Measurements from ENCODE around the gene ABO. TPM values are rescaled to one million over a fixed set of nuclear protein-coding genes. Genes with fewer than 3 reads are reported as not detected.
"Not testable (repeated sequence)": the region's sequence is repeated elsewhere in the genome, so short reads cannot be mapped to it uniquely, and the experiment has no call there.

The ABO gene
- total RNA-seq, 2 experiments from 2014 or later = not detected

DNA sequence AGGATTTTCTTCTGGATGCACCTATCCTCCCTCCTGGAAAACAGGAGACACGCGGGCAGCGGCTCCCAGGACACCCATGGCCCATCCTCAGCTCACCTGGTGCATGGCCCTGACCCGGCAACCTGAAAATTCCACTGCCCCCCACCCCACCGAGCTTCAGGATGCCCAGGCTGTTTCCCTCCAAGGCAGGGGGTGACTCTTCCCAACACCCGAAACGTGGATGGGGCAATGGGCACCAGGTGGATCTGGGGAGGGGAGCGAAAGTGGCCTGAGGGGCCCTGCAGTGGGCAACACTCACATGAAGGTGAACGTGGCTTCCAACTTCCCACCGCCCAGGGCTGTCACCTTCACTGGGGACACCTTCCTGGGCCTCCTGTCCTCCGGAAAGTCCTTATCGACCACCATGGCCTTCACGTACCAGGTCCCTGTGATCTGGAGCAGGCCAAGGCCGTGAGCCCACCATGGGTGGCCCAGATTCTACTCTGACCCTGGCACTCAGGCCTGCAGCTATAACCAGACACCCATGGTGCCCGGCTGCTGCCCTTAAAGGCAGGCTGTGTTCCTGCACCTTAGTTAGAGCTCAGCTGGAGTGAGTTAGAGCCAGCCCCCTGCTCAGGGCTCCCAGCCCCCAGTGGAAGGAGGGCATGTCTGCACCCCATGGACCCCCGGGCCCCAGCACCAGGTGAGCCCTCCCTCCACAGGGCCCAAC lies 66.7 kb downstream of the ABO start:
- H3K27ac Mint-ChIP-seq; ATAC-seq; intact Hi-C loops (cut with micrococcal nuclease); H3K4me1 Mint-ChIP-seq (ENCODE audit: low read depth); DNase-seq; CTCF ChIA-PET; H3K4me3 Mint-ChIP-seq; H3K36me3 Mint-ChIP-seq (ENCODE audit: low read depth); H3K9me3 Mint-ChIP-seq; POLR2A ChIA-PET; H3K27me3 Mint-ChIP-seq: not testable (repeated sequence)

DNA sequence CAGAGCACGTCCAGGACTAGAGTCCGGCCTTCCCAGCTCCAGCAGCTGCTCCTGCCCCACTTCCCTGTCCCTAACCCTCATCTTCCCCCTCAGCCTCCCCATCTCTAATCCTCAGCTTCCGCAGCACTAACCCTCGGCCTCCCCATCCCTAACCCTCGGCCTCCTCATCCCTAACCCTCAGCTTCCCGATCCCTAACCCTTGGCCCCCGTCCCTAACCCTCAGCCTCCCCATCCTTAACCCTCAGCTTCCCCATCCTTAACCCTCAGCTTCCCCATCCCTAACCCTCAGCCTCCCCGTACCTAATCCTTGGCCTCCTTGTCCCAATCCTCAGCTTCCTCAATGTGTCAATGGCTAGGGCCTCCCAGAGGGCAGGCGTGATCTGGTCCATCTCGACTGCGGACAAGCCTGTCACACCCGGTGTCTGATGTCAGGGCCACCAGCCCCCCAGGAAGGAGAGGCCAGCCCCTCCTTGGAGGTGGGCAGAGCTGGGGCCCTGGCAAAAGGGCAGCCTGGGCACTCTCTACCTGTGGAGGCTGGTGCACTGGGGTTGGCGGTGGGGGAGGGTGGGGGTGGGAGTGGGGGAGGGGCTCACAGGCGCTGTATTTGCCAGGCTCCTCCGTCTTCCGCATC lies 67.3 kb downstream of the ABO start:
- DNase-seq (no peak), ATAC-seq (no peak)
- Mint-ChIP-seq H3K4me3 (no peak overlapping the region), H3K27ac (no peak overlapping the region), H3K9me3 (no peaks in the 10 kb centered on the region), H3K4me1 (ENCODE audit: low read depth) (no peaks in the 10 kb centered on the region), H3K36me3 (ENCODE audit: low read depth) (no peaks in the 10 kb centered on the region), H3K27me3 (peaks cover 7% of the 10 kb centered on the region)
- ChIA-PET POLR2A (no interaction called here), CTCF (interaction anchor here (1.3 to 1.4 kb wide), 2 partner anchors 27 to 31 kb away, joined by 3 read pairs; no protein-coding TSS in a partner anchor)
- intact Hi-C loops (cut with micrococcal nuclease) = no loop called here
- TF ChIP-seq, protein P1, sequence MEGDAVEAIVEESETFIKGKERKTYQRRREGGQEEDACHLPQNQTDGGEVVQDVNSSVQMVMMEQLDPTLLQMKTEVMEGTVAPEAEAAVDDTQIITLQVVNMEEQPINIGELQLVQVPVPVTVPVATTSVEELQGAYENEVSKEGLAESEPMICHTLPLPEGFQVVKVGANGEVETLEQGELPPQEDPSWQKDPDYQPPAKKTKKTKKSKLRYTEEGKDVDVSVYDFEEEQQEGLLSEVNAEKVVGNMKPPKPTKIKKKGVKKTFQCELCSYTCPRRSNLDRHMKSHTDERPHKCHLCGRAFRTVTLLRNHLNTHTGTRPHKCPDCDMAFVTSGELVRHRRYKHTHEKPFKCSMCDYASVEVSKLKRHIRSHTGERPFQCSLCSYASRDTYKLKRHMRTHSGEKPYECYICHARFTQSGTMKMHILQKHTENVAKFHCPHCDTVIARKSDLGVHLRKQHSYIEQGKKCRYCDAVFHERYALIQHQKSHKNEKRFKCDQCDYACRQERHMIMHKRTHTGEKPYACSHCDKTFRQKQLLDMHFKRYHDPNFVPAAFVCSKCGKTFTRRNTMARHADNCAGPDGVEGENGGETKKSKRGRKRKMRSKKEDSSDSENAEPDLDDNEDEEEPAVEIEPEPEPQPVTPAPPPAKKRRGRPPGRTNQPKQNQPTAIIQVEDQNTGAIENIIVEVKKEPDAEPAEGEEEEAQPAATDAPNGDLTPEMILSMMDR (IDR thresholded peaks at IDR 0.05) = no peak

DNA sequence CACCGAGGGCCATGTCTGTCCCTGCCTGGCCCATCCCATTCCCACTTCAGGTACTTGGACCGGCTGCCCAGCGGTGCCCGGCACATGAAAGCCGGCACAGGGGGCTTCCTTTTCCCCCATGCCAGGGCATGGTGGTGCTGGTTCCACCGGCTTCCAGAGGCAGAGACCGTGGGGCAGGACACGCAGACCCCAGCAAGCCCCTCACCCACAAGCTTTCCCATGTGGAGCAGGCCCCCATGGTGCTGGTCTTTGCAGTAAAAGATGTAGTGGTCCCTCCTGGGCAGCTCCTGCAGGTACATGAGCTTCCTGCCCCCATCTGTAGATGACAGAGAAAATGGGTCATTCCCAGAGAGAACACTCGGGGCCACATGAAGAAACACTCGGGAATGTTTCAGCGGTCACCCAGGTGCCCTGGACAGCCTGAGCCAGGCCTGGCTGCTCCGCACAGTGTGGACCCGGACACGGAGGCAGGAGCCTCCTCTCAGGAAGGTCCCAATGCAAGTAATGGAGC lies 67.9 kb downstream of the ABO start:
- intact Hi-C loops (cut with micrococcal nuclease) = no loop called here

DNA sequence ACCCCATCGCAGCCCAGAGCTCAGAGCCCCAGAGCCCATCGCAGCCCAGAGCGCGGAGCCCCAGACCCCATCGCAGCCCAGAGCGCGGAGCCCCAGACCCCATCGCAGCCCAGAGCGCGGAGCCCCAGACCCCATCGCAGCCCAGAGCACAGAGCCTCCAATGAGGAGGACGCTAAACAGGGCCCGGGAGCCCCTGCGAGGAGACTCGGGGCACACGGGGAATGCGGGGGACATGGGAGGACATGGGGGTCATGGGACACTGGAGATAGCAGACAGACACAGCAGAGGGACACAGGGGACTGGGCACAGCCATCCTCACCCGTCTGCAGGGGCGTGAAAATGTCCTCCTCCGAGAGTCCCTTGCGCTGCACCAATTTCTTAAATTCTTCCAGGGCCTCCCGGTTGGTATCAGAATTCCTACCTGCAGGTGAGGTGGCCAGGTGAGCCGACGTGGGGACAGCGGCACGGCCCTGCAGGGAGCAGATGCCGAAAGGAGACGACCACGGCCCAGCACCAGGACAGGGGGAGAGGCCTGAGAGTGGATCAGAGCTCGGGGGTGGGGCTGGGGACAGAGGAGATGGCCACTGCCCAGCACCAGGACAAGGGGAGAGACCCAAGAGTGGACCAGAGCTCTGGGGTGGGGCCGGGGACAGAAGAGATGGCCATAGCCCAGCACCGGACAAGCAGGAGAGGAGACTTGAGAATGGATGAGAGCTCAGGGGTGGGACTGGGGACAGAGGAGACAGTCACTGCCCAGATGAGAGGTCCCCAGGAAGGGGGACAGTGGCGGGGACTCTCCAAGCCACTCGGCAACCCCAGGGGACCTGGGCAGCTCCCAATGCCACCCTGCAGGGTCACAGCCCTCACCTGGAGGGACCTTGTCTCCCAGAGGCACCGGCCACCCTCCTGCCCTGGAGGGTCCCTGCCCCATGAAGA lies 68.7 kb downstream of the ABO start:
- peaks cover 3% of the 10 kb centered on the region for H3K27me3 Mint-ChIP-seq
- intact Hi-C loops (cut with micrococcal nuclease) = no loop called here
- H3K9me3 Mint-ChIP-seq = no peaks in the 10 kb centered on the region
- no peak overlapping the region for H3K4me3 Mint-ChIP-seq
- ATAC-seq (no peak), DNase-seq (no peak)
- no peaks in the 10 kb centered on the region for H3K4me1 Mint-ChIP-seq (ENCODE audit: low read depth)
- POLR2A ChIA-PET = interaction anchor here (0.5 to 0.6 kb wide), 2 partner anchors 13 to 94 kb away, joined by 3 read pairs; no protein-coding TSS in a partner anchor
- TF ChIP-seq, protein P1 (IDR thresholded peaks at IDR 0.05) = no peak
- no peak overlapping the region for H3K27ac Mint-ChIP-seq
- no peaks in the 10 kb centered on the region for H3K36me3 Mint-ChIP-seq (ENCODE audit: low read depth)
- CTCF ChIA-PET = interaction anchor here (1.3 to 1.4 kb wide), 3 partner anchors 20 to 33 kb away, joined by 3 to 4 read pairs (median 3); no protein-coding TSS in a partner anchor

More for the DNA sequence above, 67.9 kb downstream of the ABO start:
- Mint-ChIP-seq H3K4me1 (ENCODE audit: low read depth) (no peaks in the 10 kb centered on the region), H3K4me3 (no peak overlapping the region), H3K27ac (no peak overlapping the region), H3K36me3 (ENCODE audit: low read depth) (no peaks in the 10 kb centered on the region), H3K27me3 (peaks cover 6% of the 10 kb centered on the region), H3K9me3 (no peaks in the 10 kb centered on the region)
- no peak for ATAC-seq
- ChIA-PET CTCF (interaction anchor here (1.3 to 1.4 kb wide), 2 partner anchors 27 to 32 kb away, joined by 3 read pairs; no protein-coding TSS in a partner anchor), POLR2A (interaction anchor here (0.5 to 0.6 kb wide), 2 partner anchors 14 to 93 kb away, joined by 3 read pairs; no protein-coding TSS in a partner anchor)
- TF ChIP-seq, protein P1 (IDR thresholded peaks at IDR 0.05) = no peak
- no peak for DNase-seq

DNA sequence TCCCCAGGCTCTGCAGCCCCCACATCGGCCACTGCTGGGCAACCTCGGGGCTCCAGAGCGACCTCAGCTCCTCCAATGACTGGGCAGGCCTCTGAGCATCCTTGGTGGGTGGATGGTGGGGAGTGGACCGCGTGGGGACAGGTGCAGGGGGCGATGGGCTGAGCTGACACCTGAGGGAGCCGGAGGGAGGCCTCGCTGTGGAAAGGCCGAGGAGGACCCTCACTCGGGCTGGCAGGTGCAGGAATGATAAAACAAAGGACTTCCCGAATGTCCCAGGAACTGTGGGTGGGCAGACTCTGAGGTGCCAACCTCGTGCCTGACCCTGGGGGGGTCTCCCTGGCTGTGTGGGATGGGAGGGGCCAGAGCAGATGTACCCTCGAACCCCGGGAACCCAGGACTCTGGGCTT lies 69.5 kb downstream of the ABO start:
- CTCF ChIA-PET = interaction anchor here (1.4 kb wide), 1 partner anchor 19 kb away, joined by 4 read pairs; no protein-coding TSS in a partner anchor
- intact Hi-C loops (cut with micrococcal nuclease); H3K36me3 Mint-ChIP-seq (ENCODE audit: low read depth); H3K4me3 Mint-ChIP-seq; H3K4me1 Mint-ChIP-seq (ENCODE audit: low read depth); H3K9me3 Mint-ChIP-seq; DNase-seq; H3K27ac Mint-ChIP-seq; POLR2A ChIA-PET; ATAC-seq; H3K27me3 Mint-ChIP-seq: not testable (repeated sequence)

Other genes with a start within 250 kb of the ABO start
- gene GTF3C5, start 244.2 kb downstream of the ABO start, total RNA-seq = 10 to 100 TPM; 87.6 to 95.3 TPM
- gene CEL, start 213.2 kb downstream of the ABO start, total RNA-seq = 1 to 10 TPM; 2.9 to 3.0 TPM
- gene RALGDS, start 154.0 kb downstream of the ABO start, total RNA-seq = 10 to 100 TPM; 80.5 to 88.2 TPM
- 1 to 10 TPM; 3.6 to 4.1 TPM for gene GBGT1, start 111.3 kb downstream of the ABO start, total RNA-seq
- not detected for gene OBP2B, start 66.0 kb downstream of the ABO start, total RNA-seq
- gene SURF6, start 61.0 kb upstream of the ABO start, total RNA-seq = 10 to 100 TPM; 24.9 to 28.3 TPM
- gene MED22, start 72.9 kb upstream of the ABO start, total RNA-seq = 10 to 100 TPM; 23.4 to 29.0 TPM
- 1,000 to 10,000 TPM; 3,479 to 3,507 TPM for gene RPL7A, start 73.0 kb upstream of the ABO start, total RNA-seq
- gene SURF1, start 81.3 kb upstream of the ABO start, total RNA-seq = 10 to 100 TPM; 22.1 to 25.3 TPM
- 10 to 100 TPM; 14.6 to 21.5 TPM for gene SURF2, start 81.3 kb upstream of the ABO start, total RNA-seq
- gene SURF4, start 100.9 kb upstream of the ABO start, total RNA-seq = 100 to 1,000 TPM; 219 to 239 TPM
- under 1 TPM; 0.45 to 0.52 TPM for gene STKLD1, start 101.2 kb upstream of the ABO start, total RNA-seq
- 10 to 100 TPM; 35.3 to 36.7 TPM for gene REXO4, start 142.8 kb upstream of the ABO start, total RNA-seq
- gene ADAMTS13, start 147.2 kb upstream of the ABO start, total RNA-seq = 1 to 10 TPM; 2.5 to 2.9 TPM
- 1 to 10 TPM; 1.3 to 1.4 TPM for gene CACFD1, start 184.8 kb upstream of the ABO start, total RNA-seq
- 1 to 10 TPM; 5.4 to 6.7 TPM for gene SLC2A6, start 203.9 kb upstream of the ABO start, total RNA-seq
- gene MYMK, start 249.8 kb upstream of the ABO start, total RNA-seq = not detected

Data from activated CD8-positive, alpha-beta T cell treated with anti-CD3 and anti-CD28 coated beads for 36 hours (primary cell).